Endothelial cell of umbilical vein (primary cell): Measurements from ENCODE around the gene BCL2. TPM values are rescaled to one million over a fixed set of nuclear protein-coding genes. Genes with fewer than 3 reads are reported as not detected.

Source experiments
- BruUV-seq: library from RNA; stranded (reverse); fragments of 400-500 nt; replicated peaks from 2 replicates; lab custom pipeline; 2021; lab: Mats Ljungman, UMichigan
- CTCF ChIA-PET: fragments of 300-600, 350-600 bp; sonication (Branson Sonifier 250); formaldehyde crosslinking; loops from one replicate; lab custom pipeline; 2021; ENCODE audit warnings: antibody characterized with exemption, inconsistent platforms; lab: Charles Lee
- POLR2A ChIA-PET: fragments of 300-600, 350-600 bp; sonication (Branson Sonifier 250); formaldehyde crosslinking; loops from one replicate; lab custom pipeline; 2021; ENCODE audit warnings: antibody characterized with exemption, inconsistent platforms; lab: Charles Lee
- DNase-seq: peaks from one replicate; pipeline ENCODE4 v3.0.0-alpha.2; 2011; ENCODE audit warnings: low read depth, low spot score
- FAIRE-seq: peaks from 2 replicates; lab custom pipeline; 2011; peaks lifted over from hg19 to GRCh38; lab: Jason Lieb, UNC
- H2AFZ ChIP-seq: 2 replicates; pipeline ENCODE4 v1.6.0; 2012; ENCODE audit warnings: low read depth, low read length, control low read depth, inconsistent platforms
- H3K27ac ChIP-seq: 2 replicates; pipeline ENCODE4 v1.5.1; 2011; ENCODE audit warnings: low read depth, mild to moderate bottlenecking, control low read depth, low read length, moderate library complexity; ENCODE audit not compliant: insufficient read depth
- H3K27me3 ChIP-seq, 2 experiments: 2 replicates each; pipeline versions ENCODE4 v1.6.0 to v1.6.1; 2011; ENCODE audit warnings: low read length in 2 of 2, mixed read lengths in 1 of 2; ENCODE audit not compliant: control insufficient read depth in 2 of 2, insufficient read depth in 2 of 2
- H3K36me3 ChIP-seq, 2 experiments: 2 replicates in 1 of 2; 3 replicates in 1 of 2; pipeline ENCODE4 v1.5.1; 2011; ENCODE audit warnings: low read length in 2 of 2, mild to moderate bottlenecking in 1 of 2, moderate library complexity in 1 of 2; ENCODE audit not compliant: control insufficient read depth in 2 of 2, insufficient read depth in 2 of 2; ENCODE audit errors: extremely low read depth in 1 of 2
- H3K4me1 ChIP-seq: 3 replicates; pipeline ENCODE4 v1.5.1; 2011; ENCODE audit warnings: mild to moderate bottlenecking, low read length; ENCODE audit not compliant: control insufficient read depth, insufficient read depth; ENCODE audit errors: extremely low read depth
- H3K4me2 ChIP-seq: 2 replicates; pipeline ENCODE4 v1.6.1; 2011; ENCODE audit warnings: low read length, control low read depth, mixed read lengths; ENCODE audit not compliant: insufficient read depth
- H3K4me3 ChIP-seq, 3 experiments: fragments of 200-600 bp in 1 of 3; sonication (generic), shearing (Covaris generic) in 1 of 3; replicated peaks in 1 of 3; 2 replicates each; pipeline ENCODE4 v1.5.1; 2011 to 2016; ENCODE audit warnings: control low read depth in 3 of 3, low read length in 3 of 3, mild to moderate bottlenecking in 2 of 3, inconsistent platforms in 1 of 3, low read depth in 1 of 3, moderate library complexity in 1 of 3; ENCODE audit not compliant: insufficient read depth in 1 of 3
- H3K79me2 ChIP-seq: 2 replicates; pipeline ENCODE4 v1.6.0; 2012; ENCODE audit warnings: low read length, inconsistent platforms; ENCODE audit not compliant: control insufficient read depth, insufficient read depth
- H3K9ac ChIP-seq: replicated peaks from 2 replicates; pipeline ENCODE3; 2011; ENCODE audit warnings: low read length, control low read depth; ENCODE audit not compliant: insufficient read depth; ENCODE audit errors: extremely low read depth
- H3K9me1 ChIP-seq: replicated peaks from 3 replicates; pipeline ENCODE4 v1.6.0; 2011; ENCODE audit warnings: mild to moderate bottlenecking, low read length; ENCODE audit not compliant: control insufficient read depth, insufficient read depth; ENCODE audit errors: extremely low read depth
- H3K9me3 ChIP-seq: replicated peaks from 2 replicates; pipeline ENCODE4 v1.5.1; 2012; ENCODE audit warnings: low read length, inconsistent platforms; ENCODE audit not compliant: control insufficient read depth, insufficient read depth
- H4K20me1 ChIP-seq: replicated peaks from 2 replicates; pipeline ENCODE3; 2011; ENCODE audit warnings: mild to moderate bottlenecking, low read length; ENCODE audit not compliant: control insufficient read depth, insufficient read depth; ENCODE audit errors: extremely low read depth
- EZH2 ChIP-seq: IDR thresholded peaks from 2 replicates; pipeline ENCODE4 v1.6.1; 2012; ENCODE audit warnings: borderline replicate concordance, low read depth, mild to moderate bottlenecking, moderate library complexity, low read length, inconsistent platforms; ENCODE audit not compliant: severe bottlenecking
- FOS ChIP-seq: IDR thresholded peaks from 2 replicates; pipeline ENCODE4 v1.6.1; 2011; ENCODE audit warnings: mild to moderate bottlenecking, low read length, moderate library complexity, borderline replicate concordance; ENCODE audit not compliant: insufficient read depth
- GATA2 ChIP-seq: IDR thresholded peaks from 2 replicates; pipeline ENCODE4 v1.7.0; 2011; ENCODE audit warnings: low read depth, mild to moderate bottlenecking, moderate library complexity, mixed read lengths, low read length; ENCODE audit not compliant: insufficient read length, insufficient read depth
- JUN ChIP-seq: IDR thresholded peaks from 2 replicates; pipeline ENCODE4 v1.6.1; 2011; ENCODE audit warnings: borderline replicate concordance, low read depth; ENCODE audit not compliant: insufficient read length, insufficient read depth
- MYC ChIP-seq: IDR thresholded peaks from one replicate; pipeline ENCODE4 v1.6.1; 2011; ENCODE audit warnings: mild to moderate bottlenecking, low read depth, low read length
- POLR2A ChIP-seq: IDR thresholded peaks from 2 replicates; pipeline ENCODE4 v1.6.1; 2012; ENCODE audit warnings: low read depth, mild to moderate bottlenecking, control low read depth, low read length
- POLR2AphosphoS5 ChIP-seq: IDR thresholded peaks from 2 replicates; pipeline ENCODE4 v1.6.1; 2012; ENCODE audit warnings: low read depth, mild to moderate bottlenecking, control low read depth, low read length, moderate library complexity; ENCODE audit not compliant: insufficient read depth
- dilution Hi-C: fragments of 300-500 bp; cut with MboI; formaldehyde crosslinking; loops from one replicate; pipeline ENCODE4 v1.15.0; 2019; ENCODE audit warnings: low sequenced_read_pairs; ENCODE audit not compliant: extremely low pct_ligation_motif_present
- intact Hi-C: fragments of 100-400 bp; cut with micrococcal nuclease; formaldehyde crosslinking; loops from one replicate; pipeline ENCODE4 v1.10.0; 2022
- polyA plus RNA-seq, 4 experiments: library from polyadenylated mRNA; depleted of rRNA in 3 of 4; stranded (reverse) in 3 of 4; unstranded in 1 of 4; fragments of >200 nt; gene quantifications; 2 replicates each; pipeline versions ENCODE4 v1.2.1 to v1.2.3, GENCODE V29; 2011 to 2012; ENCODE audit warnings: missing spikeins in 1 of 4
- total RNA-seq: library from RNA; stranded (reverse); gene quantifications from 2 replicates; pipeline ENCODE4 v1.2.3, GENCODE V29; 2021
- TF ChIP-seq, protein P1 (sequence below), 2 donors: IDR thresholded peaks; 1 replicate in 1 of 2; 2 replicates in 1 of 2; pipeline ENCODE4 v1.5.1; 2011; ENCODE audit warnings: low read length in 2 of 2, mild to moderate bottlenecking in 2 of 2, moderate library complexity in 2 of 2, control low read depth in 1 of 2, inconsistent platforms in 1 of 2, low read depth in 1 of 2; ENCODE audit not compliant: insufficient read depth in 1 of 2; ENCODE audit errors: extremely low read depth in 1 of 2
- TF ChIP-seq, protein P2 (sequence below): IDR thresholded peaks from 2 replicates; pipeline ENCODE4 v1.6.1; 2011; ENCODE audit not compliant: insufficient read depth, insufficient read length

The BCL2 gene
- total and polyA plus RNA-seq, 2 donors (not counting 3 experiments of a cell fraction or from before 2014, with no cell fraction given) = 0.35 to 5.0 TPM

DNA sequence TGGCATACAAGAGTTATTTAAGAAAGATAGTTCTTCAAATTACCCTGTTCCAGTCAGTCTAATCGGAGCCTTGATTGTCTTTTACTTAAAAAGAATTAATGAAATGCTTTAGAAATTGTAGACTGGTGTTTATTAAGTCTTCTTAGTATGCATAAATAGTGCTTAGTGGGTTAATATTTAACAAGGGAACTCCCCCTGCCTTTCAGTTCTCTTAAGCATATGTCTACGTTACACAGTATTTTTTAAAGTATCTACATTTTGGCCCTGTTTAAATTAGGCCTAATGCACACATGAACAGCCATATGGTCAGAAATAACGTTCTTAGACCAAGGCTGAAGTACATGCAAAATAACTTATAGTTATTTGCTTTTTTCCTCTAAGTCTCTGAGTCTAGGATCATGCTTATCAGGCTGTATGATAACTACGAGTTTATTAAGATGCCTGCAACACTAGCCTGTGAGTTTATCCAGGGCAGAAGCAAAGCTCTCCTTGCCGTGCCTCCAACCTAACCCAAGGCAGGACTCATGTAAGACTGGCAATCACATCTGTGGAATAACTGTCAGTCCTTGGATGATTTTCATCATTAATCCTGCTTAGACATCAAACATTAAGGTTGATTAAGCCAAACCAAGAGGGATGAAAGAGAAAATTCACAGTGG is 6.7 kb downstream of the BCL2 start:
- Histone ChIP-seq H3K9me1 (no peaks in the 10 kb centered on the region), H3K4me2 (no peak overlapping the region), H3K27me3 (no peaks in the 10 kb centered on the region), H3K4me3 (no peak overlapping the region), H3K36me3 (no peaks in the 10 kb centered on the region), H3K79me2 (no peaks in the 10 kb centered on the region), H4K20me1 (no peaks in the 10 kb centered on the region), H2AFZ (no peak overlapping the region), H3K9ac (no peak overlapping the region), H3K4me1 (peaks cover 5% of the 10 kb centered on the region), H3K9me3 (no peaks in the 10 kb centered on the region), H3K27ac (no peak overlapping the region)
- POLR2A ChIA-PET = no interaction called here
- FAIRE-seq (no peak), DNase-seq (no peak)
- dilution Hi-C loops (no loop called here), intact Hi-C loops (loop anchor here (10.0 kb wide), 1 partner anchor 718 kb away; no protein-coding TSS in a partner anchor)
- CTCF ChIA-PET = interaction anchor here (1.3 kb wide), 1 partner anchor 10 kb away, joined by 4 read pairs; no protein-coding TSS in a partner anchor
- no peak for TF ChIP-seq EZH2
- TF ChIP-seq GATA2 = no peak
- no TSS peak for BruUV-seq

GRCh38 chr18:63312019-63312409 is 7.6 kb downstream of the BCL2 start:
- Histone ChIP-seq H3K9me3 (no peaks in the 10 kb centered on the region), H3K79me2 (no peaks in the 10 kb centered on the region), H3K36me3 (no peaks in the 10 kb centered on the region), H3K9ac (no peak overlapping the region), H3K4me2 (no peak overlapping the region), H4K20me1 (no peaks in the 10 kb centered on the region), H3K27me3 (no peaks in the 10 kb centered on the region), H3K9me1 (no peaks in the 10 kb centered on the region), H2AFZ (no peak overlapping the region), H3K4me3 (no peak overlapping the region), H3K4me1 (peaks cover 5% of the 10 kb centered on the region), H3K27ac (no peak overlapping the region)
- POLR2A ChIA-PET = no interaction called here
- DNase-seq = no peak
- no peak for FAIRE-seq
- CTCF ChIA-PET = interaction anchor here (1.0 to 1.6 kb wide), 3 partner anchors 7 to 296 kb away, joined by 3 to 4 read pairs (median 3); partner anchors contain the start of gene BCL2
- TF ChIP-seq EZH2 = no peak
- no peak for TF ChIP-seq POLR2AphosphoS5
- no peak for TF ChIP-seq POLR2A
- TF ChIP-seq, protein P1, sequence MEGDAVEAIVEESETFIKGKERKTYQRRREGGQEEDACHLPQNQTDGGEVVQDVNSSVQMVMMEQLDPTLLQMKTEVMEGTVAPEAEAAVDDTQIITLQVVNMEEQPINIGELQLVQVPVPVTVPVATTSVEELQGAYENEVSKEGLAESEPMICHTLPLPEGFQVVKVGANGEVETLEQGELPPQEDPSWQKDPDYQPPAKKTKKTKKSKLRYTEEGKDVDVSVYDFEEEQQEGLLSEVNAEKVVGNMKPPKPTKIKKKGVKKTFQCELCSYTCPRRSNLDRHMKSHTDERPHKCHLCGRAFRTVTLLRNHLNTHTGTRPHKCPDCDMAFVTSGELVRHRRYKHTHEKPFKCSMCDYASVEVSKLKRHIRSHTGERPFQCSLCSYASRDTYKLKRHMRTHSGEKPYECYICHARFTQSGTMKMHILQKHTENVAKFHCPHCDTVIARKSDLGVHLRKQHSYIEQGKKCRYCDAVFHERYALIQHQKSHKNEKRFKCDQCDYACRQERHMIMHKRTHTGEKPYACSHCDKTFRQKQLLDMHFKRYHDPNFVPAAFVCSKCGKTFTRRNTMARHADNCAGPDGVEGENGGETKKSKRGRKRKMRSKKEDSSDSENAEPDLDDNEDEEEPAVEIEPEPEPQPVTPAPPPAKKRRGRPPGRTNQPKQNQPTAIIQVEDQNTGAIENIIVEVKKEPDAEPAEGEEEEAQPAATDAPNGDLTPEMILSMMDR (IDR thresholded peaks at IDR 0.05; ENCODE audit: extremely low read depth in 1 of 2, insufficient read depth in 1 of 2, low read depth in 1 of 2, low read length in 2 of 2) = no peak
- TF ChIP-seq MYC = no peak
- no peak for TF ChIP-seq JUN
- TF ChIP-seq, protein P2, sequence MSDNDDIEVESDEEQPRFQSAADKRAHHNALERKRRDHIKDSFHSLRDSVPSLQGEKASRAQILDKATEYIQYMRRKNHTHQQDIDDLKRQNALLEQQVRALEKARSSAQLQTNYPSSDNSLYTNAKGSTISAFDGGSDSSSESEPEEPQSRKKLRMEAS = no peak
- no peak for TF ChIP-seq GATA2
- TF ChIP-seq FOS = no peak
- BruUV-seq = no TSS peak
- intact Hi-C loops = loop anchor here (10.0 kb wide), 1 partner anchor 717 kb away; no protein-coding TSS in a partner anchor
- dilution Hi-C loops = no loop called here
